ENCODE measurements around the gene HIC2.
"Not testable (repeated sequence)": the region's sequence is repeated elsewhere in the genome, so short reads cannot be mapped to it uniquely, and the experiment has no call there.

HIC2 gene

DNA sequence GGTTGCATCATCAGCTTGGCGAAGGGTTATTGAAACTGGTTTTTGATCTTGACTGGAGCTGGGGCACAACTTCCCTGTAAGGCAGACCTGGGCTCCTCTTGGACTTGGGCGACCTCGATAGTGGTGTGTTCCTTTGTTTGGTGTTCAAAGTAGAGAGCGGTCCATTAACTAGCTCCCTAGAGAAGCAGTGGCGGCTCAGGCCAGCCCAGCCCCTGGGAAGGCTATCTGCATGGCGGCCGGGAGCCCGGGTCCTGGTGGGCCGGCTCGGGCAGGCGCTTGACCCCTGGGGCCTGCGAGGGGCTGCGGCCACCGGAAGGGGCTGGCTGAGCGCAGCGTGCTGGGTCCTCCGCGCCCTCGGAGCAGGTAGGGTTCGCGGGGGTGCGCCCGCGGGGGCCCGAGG is 796 bp upstream of the HIC2 start:
- H2BK120ac ChIP-seq (ENCODE audit: low read depth, low read length); H3K23ac ChIP-seq (ENCODE audit: low read length in 2 of 2); H3K27me3 ChIP-seq (ENCODE audit: control insufficient read depth in 1 of 2, insufficient read depth in 1 of 2, low read length in 2 of 2); H3K18ac ChIP-seq (ENCODE audit: low read depth in 1 of 2, low read length in 2 of 2); H3K27ac ChIP-seq (ENCODE audit: low read length, poor library complexity, severe bottlenecking); H4K8ac ChIP-seq (ENCODE audit: low read length); H3K79me1 ChIP-seq (replicated peaks; ENCODE audit: low read length, poor library complexity, severe bottlenecking); H2BK5ac ChIP-seq (ENCODE audit: low read depth, low read length, poor library complexity, severe bottlenecking); H2AFZ ChIP-seq (ENCODE audit: low read depth, low read length); H2BK12ac ChIP-seq (ENCODE audit: low read length in 2 of 2); H3K9me3 ChIP-seq (ENCODE audit: control insufficient read depth, low read length); H3K4me1 ChIP-seq (ENCODE audit: control insufficient read depth, insufficient read depth, low read depth, low read length); H3K36me3 ChIP-seq (ENCODE audit: control insufficient read depth in 1 of 2, insufficient read depth in 2 of 2, low read depth in 1 of 2, low read length in 2 of 2); H2BK15ac ChIP-seq (ENCODE audit: low read depth, poor library complexity, severe bottlenecking); H3K4me2 ChIP-seq (ENCODE audit: low read length, poor library complexity, severe bottlenecking); H3K14ac ChIP-seq (ENCODE audit: low read length in 2 of 2); H4K91ac ChIP-seq (ENCODE audit: low read length); H3K9ac ChIP-seq (ENCODE audit: low read length); H3K4ac ChIP-seq (ENCODE audit: low read depth in 1 of 2, low read length in 2 of 2); DNase-seq; H3K4me3 ChIP-seq (ENCODE audit: insufficient read depth in 1 of 2, low read depth in 1 of 2, low read length in 2 of 2); H2AK5ac ChIP-seq (ENCODE audit: low read length, severe bottlenecking): not testable (repeated sequence)
- no CpG with 5 or more reads among the region's 25 CpGs for WGBS

DNA sequence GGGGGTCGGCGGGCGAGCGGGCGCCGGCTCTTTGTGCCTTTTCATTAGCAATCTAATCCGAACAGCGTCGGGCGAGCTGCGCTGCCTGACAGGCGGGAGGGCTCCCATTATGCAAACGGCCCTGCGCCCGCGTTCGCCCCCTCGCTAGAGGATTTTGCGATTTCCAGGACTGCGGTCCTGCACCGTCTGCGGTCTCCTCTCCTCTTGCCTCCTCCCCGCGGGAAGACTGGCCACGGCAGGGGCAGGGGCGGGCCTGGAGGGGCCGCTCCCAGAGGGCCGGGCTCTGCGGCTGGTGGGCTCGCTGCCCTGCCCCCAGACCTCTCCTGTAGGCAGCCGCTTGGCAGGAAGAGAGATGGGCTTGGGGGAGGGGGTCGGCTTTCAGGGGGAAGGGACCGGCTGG is 682 bp downstream of the HIC2 start:
- not testable (repeated sequence) for H3K27me3 ChIP-seq (ENCODE audit: control insufficient read depth in 1 of 2, insufficient read depth in 1 of 2, low read length in 2 of 2); H3K79me1 ChIP-seq (replicated peaks; ENCODE audit: low read length, poor library complexity, severe bottlenecking); H2BK5ac ChIP-seq (ENCODE audit: low read depth, low read length, poor library complexity, severe bottlenecking); H3K14ac ChIP-seq (ENCODE audit: low read length in 2 of 2); H3K9me3 ChIP-seq (ENCODE audit: control insufficient read depth, low read length); H4K8ac ChIP-seq (ENCODE audit: low read length); H3K18ac ChIP-seq (ENCODE audit: low read depth in 1 of 2, low read length in 2 of 2); H3K27ac ChIP-seq (ENCODE audit: low read length, poor library complexity, severe bottlenecking); H2BK15ac ChIP-seq (ENCODE audit: low read depth, poor library complexity, severe bottlenecking); H3K23ac ChIP-seq (ENCODE audit: low read length in 2 of 2); H2AFZ ChIP-seq (ENCODE audit: low read depth, low read length); DNase-seq; H3K36me3 ChIP-seq (ENCODE audit: control insufficient read depth in 1 of 2, insufficient read depth in 2 of 2, low read depth in 1 of 2, low read length in 2 of 2); H3K4ac ChIP-seq (ENCODE audit: low read depth in 1 of 2, low read length in 2 of 2); H2AK5ac ChIP-seq (ENCODE audit: low read length, severe bottlenecking); H2BK12ac ChIP-seq (ENCODE audit: low read length in 2 of 2); H4K91ac ChIP-seq (ENCODE audit: low read length); H3K9ac ChIP-seq (ENCODE audit: low read length); H2BK120ac ChIP-seq (ENCODE audit: low read depth, low read length); H3K4me1 ChIP-seq (ENCODE audit: control insufficient read depth, insufficient read depth, low read depth, low read length)
- no CpG with 5 or more reads among the region's 33 CpGs for WGBS
- peak overlapping the region in 1 of 2 experiments; percentile 60 for H3K4me3 ChIP-seq (ENCODE audit: insufficient read depth in 1 of 2, low read depth in 1 of 2, low read length in 2 of 2)
- peak overlapping the region; percentile 28 for H3K4me2 ChIP-seq (ENCODE audit: low read length, poor library complexity, severe bottlenecking)

DNA sequence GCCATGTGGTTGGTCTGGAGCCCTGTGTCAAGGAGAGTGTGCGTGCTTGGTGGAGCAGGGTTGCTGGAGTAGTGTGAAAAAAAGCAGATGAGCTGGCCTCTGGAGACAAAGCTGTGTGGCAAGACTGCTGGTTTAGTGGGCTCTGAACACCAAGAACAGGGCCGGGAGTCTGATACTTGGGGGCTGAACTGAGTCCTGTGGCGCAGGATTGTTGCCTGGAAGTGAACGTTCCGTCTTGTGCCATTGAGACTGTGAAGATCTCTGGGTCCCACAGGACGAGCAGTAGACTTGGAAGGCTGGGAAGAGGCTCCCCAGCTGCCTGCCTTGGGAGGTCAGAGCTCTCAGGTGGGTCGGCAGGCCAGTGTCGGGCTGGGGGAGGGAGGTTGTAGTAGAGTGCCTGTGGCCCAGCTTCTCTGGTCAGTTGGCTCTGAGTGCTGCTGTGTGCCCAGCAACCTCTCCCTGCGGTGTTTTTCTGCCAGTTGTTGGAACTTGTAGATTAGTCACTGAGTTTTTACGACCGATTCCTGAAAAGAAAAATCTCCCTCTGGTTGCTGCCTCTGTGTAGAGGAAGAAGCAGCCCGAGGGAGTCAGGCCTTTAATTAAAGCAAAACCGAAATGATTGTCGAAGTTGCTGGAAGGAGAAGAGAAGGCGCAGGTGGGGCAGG is 1.9 kb downstream of the HIC2 start:
- H3K14ac ChIP-seq (ENCODE audit: low read length in 2 of 2); H3K79me1 ChIP-seq (replicated peaks; ENCODE audit: low read length, poor library complexity, severe bottlenecking); H3K9ac ChIP-seq (ENCODE audit: low read length); H2BK12ac ChIP-seq (ENCODE audit: low read length in 2 of 2); H3K27me3 ChIP-seq (ENCODE audit: control insufficient read depth in 1 of 2, insufficient read depth in 1 of 2, low read length in 2 of 2); H2BK15ac ChIP-seq (ENCODE audit: low read depth, poor library complexity, severe bottlenecking); H3K36me3 ChIP-seq (ENCODE audit: control insufficient read depth in 1 of 2, insufficient read depth in 2 of 2, low read depth in 1 of 2, low read length in 2 of 2); H2BK120ac ChIP-seq (ENCODE audit: low read depth, low read length); H2AFZ ChIP-seq (ENCODE audit: low read depth, low read length); H3K4me1 ChIP-seq (ENCODE audit: control insufficient read depth, insufficient read depth, low read depth, low read length); H3K18ac ChIP-seq (ENCODE audit: low read depth in 1 of 2, low read length in 2 of 2); H3K23ac ChIP-seq (ENCODE audit: low read length in 2 of 2); H2AK5ac ChIP-seq (ENCODE audit: low read length, severe bottlenecking); H3K4ac ChIP-seq (ENCODE audit: low read depth in 1 of 2, low read length in 2 of 2); DNase-seq; H2BK5ac ChIP-seq (ENCODE audit: low read depth, low read length, poor library complexity, severe bottlenecking); H3K4me3 ChIP-seq (ENCODE audit: insufficient read depth in 1 of 2, low read depth in 1 of 2, low read length in 2 of 2); H3K9me3 ChIP-seq (ENCODE audit: control insufficient read depth, low read length); H4K8ac ChIP-seq (ENCODE audit: low read length); H4K91ac ChIP-seq (ENCODE audit: low read length): not testable (repeated sequence)
- H3K27ac ChIP-seq (ENCODE audit: low read length, poor library complexity, severe bottlenecking): peak overlapping the region; percentile 59
- peak overlapping the region; percentile 52 for H3K4me2 ChIP-seq (ENCODE audit: low read length, poor library complexity, severe bottlenecking)
- WGBS: no CpG with 5 or more reads among the region's 15 CpGs

DNA sequence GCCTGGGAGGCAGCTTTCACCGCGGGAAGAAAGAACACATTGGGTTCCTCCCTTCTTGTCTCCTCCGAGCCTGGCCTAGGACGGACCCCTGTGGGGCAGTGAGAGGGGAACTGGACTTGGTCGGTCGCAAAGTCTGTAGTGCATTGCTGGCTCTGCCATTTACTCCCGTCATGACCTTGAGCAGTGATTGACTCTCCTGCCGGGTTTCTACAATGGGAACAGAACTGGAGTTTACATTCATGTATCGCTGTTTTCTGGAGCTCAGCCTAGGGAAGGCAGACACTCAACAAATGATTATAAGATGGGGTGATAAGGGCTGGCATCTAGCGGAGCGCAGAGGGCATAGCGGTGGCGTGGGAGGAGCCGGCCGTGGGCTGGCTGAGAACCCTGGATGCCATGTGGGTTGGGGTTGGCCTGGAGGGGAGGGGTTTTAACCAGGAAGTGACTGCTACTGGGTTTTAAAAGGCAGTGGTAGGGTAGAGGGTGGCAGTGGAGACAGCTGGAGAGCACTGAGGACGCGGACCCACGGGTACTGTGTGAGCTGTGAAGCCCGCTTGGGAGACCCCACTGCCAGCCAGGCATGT is 3.1 kb downstream of the HIC2 start:
- H2BK5ac ChIP-seq (ENCODE audit: low read depth, low read length, poor library complexity, severe bottlenecking); H3K79me1 ChIP-seq (replicated peaks; ENCODE audit: low read length, poor library complexity, severe bottlenecking); H3K14ac ChIP-seq (ENCODE audit: low read length in 2 of 2); H2AFZ ChIP-seq (ENCODE audit: low read depth, low read length); H3K4me1 ChIP-seq (ENCODE audit: control insufficient read depth, insufficient read depth, low read depth, low read length); H3K23ac ChIP-seq (ENCODE audit: low read length in 2 of 2); H3K4me2 ChIP-seq (ENCODE audit: low read length, poor library complexity, severe bottlenecking); H2BK120ac ChIP-seq (ENCODE audit: low read depth, low read length); H4K91ac ChIP-seq (ENCODE audit: low read length); H3K4ac ChIP-seq (ENCODE audit: low read depth in 1 of 2, low read length in 2 of 2); H3K27ac ChIP-seq (ENCODE audit: low read length, poor library complexity, severe bottlenecking); H3K18ac ChIP-seq (ENCODE audit: low read depth in 1 of 2, low read length in 2 of 2); H3K36me3 ChIP-seq (ENCODE audit: control insufficient read depth in 1 of 2, insufficient read depth in 2 of 2, low read depth in 1 of 2, low read length in 2 of 2); H4K8ac ChIP-seq (ENCODE audit: low read length); DNase-seq; H2BK12ac ChIP-seq (ENCODE audit: low read length in 2 of 2); H2AK5ac ChIP-seq (ENCODE audit: low read length, severe bottlenecking); H3K4me3 ChIP-seq (ENCODE audit: insufficient read depth in 1 of 2, low read depth in 1 of 2, low read length in 2 of 2); H3K27me3 ChIP-seq (ENCODE audit: control insufficient read depth in 1 of 2, insufficient read depth in 1 of 2, low read length in 2 of 2); H2BK15ac ChIP-seq (ENCODE audit: low read depth, poor library complexity, severe bottlenecking); H3K9ac ChIP-seq (ENCODE audit: low read length); H3K9me3 ChIP-seq (ENCODE audit: control insufficient read depth, low read length): not testable (repeated sequence)
- WGBS: no CpG with 5 or more reads among the region's 19 CpGs

Measured in mesenchymal stem cell (in vitro differentiated cells and primary cell).